GM19397 (cell line): ENCODE results near the gene FABP2.
"Not testable (repeated sequence)": the region's sequence is repeated elsewhere in the genome, so short reads cannot be mapped to it uniquely, and the experiment has no call there.

ENCODE experiments used
- ATAC-seq: cut with Tn5 transposase; IDR thresholded peaks from one replicate; pipeline ENCODE4 v1.9.1; 2021; ENCODE audit warnings: mild to moderate bottlenecking, moderate library complexity; ENCODE audit not compliant: unreplicated experiment

Gene FABP2

GRCh38 chr4:119321921-119322687 lies at the start of gene FABP2:
TSS of gene FABP2 (minus strand) at chr4:119322138. CDS start at chr4:119322102, 36 bp downstream.
- no peak for ATAC-seq

- ATAC-seq: peak; percentile 23
Observed at GRCh38 chr4:119370951-119371683, 49.2 kb upstream of the FABP2 start.

- ATAC-seq: peak; percentile 93
Observed at GRCh38 chr4:119370392-119370791, 48.5 kb upstream of the FABP2 start.

GRCh38 chr4:119366802-119367201 lies 44.9 kb upstream of the FABP2 start:
- ATAC-seq: not testable (repeated sequence)

GRCh38 chr4:119364203-119364602 lies 42.3 kb upstream of the FABP2 start:
- ATAC-seq: not testable (repeated sequence)

- ATAC-seq: not testable (repeated sequence)
Observed at GRCh38 chr4:119363372-119363771, 41.4 kb upstream of the FABP2 start.

GRCh38 chr4:119362413-119362812 lies 40.5 kb upstream of the FABP2 start:
- not testable (repeated sequence) for ATAC-seq

- ATAC-seq: not testable (repeated sequence)
Observed at GRCh38 chr4:119359873-119360272, 37.9 kb upstream of the FABP2 start.

GRCh38 chr4:119356796-119357195 lies 34.9 kb upstream of the FABP2 start:
- ATAC-seq: not testable (repeated sequence)

GRCh38 chr4:119356041-119356440 lies 34.1 kb upstream of the FABP2 start:
- ATAC-seq: not testable (repeated sequence)

- not testable (repeated sequence) for ATAC-seq
Observed at GRCh38 chr4:119353364-119353763, 31.4 kb upstream of the FABP2 start.

- not testable (repeated sequence) for ATAC-seq
Observed at GRCh38 chr4:119348169-119348568, 26.2 kb upstream of the FABP2 start.

GRCh38 chr4:119343293-119343692 lies 21.4 kb upstream of the FABP2 start:
- ATAC-seq: not testable (repeated sequence)

GRCh38 chr4:119339895-119340294 lies 18.0 kb upstream of the FABP2 start:
- ATAC-seq: not testable (repeated sequence)

- ATAC-seq: no peak
Observed at GRCh38 chr4:119337010-119337409, 15.1 kb upstream of the FABP2 start.

- not testable (repeated sequence) for ATAC-seq
Observed at GRCh38 chr4:119336332-119336979, 14.5 kb upstream of the FABP2 start.

- no peak for ATAC-seq
Observed at GRCh38 chr4:119329835-119330620, 8.1 kb upstream of the FABP2 start.

GRCh38 chr4:119328695-119329094 lies 6.8 kb upstream of the FABP2 start:
- ATAC-seq: no peak

- no peak for ATAC-seq
Observed at GRCh38 chr4:119317990-119318389, 3.9 kb downstream of the FABP2 start.

GRCh38 chr4:119315036-119315435 lies 6.9 kb downstream of the FABP2 start:
- ATAC-seq: no peak

- ATAC-seq: peak; percentile 61
Observed at GRCh38 chr4:119314356-119314755, 7.6 kb downstream of the FABP2 start.
